HG02571 (cell line): ENCODE data around the gene SYNDIG1.

ENCODE experiments used
- ATAC-seq: cut with Tn5 transposase; IDR thresholded peaks from one replicate; pipeline ENCODE4 v1.9.1; 2021; ENCODE audit warnings: mild to moderate bottlenecking, moderate library complexity; ENCODE audit not compliant: unreplicated experiment

The SYNDIG1 gene

DNA sequence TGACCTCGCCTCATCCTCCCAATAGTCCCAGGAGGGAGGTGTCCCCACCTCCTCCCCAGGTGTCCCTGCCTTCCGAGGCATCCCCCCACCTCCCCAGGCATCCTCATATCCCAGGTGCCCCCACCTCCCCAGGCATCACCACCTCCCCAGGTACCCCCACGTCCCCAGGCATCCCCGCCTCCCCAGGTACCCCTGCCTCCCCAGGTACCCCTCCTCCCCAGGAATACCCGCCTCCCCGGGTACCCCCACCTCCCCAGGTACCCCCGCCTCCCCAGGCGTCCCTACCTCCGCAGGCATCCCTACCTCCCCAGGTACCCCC, 198.9 kb downstream of the SYNDIG1 start:
- no peak for ATAC-seq

DNA sequence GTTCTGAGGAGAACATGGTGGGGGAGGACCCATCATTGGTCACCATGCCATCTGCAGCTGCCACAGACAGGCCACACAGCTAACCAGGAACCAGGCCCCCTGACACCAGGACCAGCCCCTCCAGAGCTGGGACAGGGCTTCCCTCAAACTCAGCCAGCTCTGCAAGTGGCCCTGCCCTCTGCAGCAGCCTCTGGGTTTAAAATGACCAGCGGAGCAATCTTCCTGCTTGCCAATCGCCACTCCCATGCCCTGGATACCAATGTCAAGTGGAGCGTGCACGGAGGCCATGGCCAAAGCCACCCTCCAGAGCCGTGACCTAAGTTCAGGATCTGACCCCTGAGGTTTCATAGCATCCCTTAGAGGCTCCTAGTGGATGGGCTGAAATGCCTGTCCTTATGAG, 199.4 kb downstream of the SYNDIG1 start:
- no peak for ATAC-seq

- no peak for ATAC-seq
These were observed 200.3 kb downstream of the SYNDIG1 start for GRCh38 chr20:24669701-24670100.

GRCh38 chr20:24670341-24670872, 201.0 kb downstream of the SYNDIG1 start:
- no peak for ATAC-seq

DNA sequence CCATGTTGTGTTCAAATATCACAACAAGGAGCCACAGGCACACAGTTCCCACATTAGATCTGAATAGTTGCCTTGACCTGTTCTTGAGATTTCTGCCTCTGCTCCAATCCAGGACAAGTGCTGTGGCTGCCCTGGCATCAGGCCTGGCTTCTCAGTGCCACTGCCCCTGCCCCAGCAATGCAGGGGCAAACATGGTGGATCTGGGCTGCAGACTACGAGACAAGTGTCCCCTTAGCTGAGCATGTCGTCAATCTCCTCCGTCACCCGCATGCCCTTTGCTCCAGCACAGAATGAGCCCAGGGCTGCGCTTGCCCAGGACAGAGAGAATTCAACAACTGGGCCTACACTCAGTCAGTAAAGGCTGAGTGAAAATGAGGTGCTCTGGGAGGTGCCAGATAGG, 201.6 kb downstream of the SYNDIG1 start:
- ATAC-seq: no peak

- no peak for ATAC-seq
These were observed 202.9 kb downstream of the SYNDIG1 start for GRCh38 chr20:24672181-24672880.

- no peak for ATAC-seq
These were observed 203.7 kb downstream of the SYNDIG1 start for GRCh38 chr20:24672886-24673677.

- ATAC-seq: no peak
These were observed 204.5 kb downstream of the SYNDIG1 start for GRCh38 chr20:24673678-24674570.

GRCh38 chr20:24674921-24675605, 205.6 kb downstream of the SYNDIG1 start:
- no peak for ATAC-seq

- no peak for ATAC-seq
These were observed 206.4 kb downstream of the SYNDIG1 start for GRCh38 chr20:24675651-24676352.

DNA sequence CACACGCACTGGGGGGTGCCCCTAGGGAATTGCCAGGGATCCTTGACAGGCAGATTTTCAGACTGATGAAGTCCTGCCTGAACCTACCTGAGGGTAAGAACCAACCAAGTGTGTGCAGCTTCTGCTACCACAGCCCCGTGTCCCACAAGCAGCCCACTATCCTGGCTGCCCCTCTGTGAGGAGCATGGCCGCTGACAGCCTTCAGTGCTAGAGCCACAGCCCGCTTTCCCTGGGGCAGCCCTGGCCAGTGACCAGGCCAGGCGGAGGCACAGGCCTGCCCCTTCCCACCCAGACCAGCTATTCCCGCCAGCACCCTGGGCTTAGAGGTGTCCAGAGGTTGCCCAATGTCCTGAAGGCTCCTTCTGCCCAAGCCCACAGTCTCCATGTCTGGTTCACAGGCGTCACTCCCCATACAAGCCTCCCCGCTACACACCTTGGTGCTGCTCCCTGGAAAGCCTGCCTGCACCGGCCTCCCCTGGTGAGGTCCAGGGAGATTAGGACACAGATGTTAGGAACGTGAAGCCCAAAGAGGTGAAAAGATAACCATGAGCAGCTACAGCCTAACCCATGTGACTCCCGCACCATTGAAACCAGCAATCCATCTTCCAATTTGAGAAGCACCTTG, 207.0 kb downstream of the SYNDIG1 start:
- ATAC-seq: no peak

DNA sequence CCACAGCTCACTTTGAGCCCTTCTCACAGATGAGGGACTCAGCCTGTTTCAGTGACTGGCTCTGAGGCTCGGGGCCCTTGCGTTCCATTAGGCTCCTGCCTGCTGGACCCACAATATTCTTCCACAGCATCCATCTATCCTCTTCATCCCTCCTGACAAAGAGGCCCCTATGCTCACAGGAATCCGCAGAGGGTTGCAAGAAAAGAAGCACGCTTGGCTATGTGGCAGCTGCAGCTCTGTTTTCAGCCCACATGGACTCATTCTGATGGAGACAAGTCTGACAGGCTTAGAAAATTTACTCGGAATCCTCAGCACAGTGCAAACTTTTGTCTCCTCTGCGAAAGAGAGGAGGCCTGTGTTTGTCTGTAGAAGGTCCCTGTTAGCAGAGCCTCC, 207.5 kb downstream of the SYNDIG1 start:
- no peak for ATAC-seq

DNA sequence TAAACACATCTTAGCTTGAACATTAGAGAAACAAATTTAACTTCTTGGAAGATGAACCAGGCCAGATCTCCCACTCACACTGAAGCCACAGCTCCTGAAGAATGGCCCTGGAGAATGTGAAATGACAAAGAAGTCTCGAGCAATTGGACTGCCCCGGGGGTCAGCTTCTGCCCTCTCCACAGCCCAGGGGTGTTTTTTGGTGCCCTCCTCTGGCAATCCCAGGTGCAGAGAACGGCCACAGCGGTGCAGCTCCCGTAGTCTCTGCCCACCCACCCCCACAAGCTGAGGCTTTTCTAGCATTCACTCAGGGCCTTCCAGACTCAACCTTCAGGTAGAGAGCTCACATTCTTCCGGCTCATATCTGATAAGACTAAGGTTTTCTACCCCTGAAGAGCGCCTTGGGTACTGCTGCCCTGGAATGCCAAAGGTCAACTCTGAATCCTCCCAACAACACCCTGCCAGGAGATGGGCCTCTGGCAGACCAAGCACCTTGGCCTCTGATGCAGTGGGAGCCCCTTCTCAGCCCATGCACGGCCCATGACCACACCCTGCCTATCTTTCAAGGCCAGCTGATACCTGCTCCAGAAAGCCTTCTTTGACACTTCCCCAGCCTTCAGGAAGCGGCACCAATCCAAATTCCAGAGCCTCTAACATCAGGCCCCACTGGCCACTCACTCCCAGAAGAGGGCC, 208.3 kb downstream of the SYNDIG1 start:
- ATAC-seq: no peak

DNA sequence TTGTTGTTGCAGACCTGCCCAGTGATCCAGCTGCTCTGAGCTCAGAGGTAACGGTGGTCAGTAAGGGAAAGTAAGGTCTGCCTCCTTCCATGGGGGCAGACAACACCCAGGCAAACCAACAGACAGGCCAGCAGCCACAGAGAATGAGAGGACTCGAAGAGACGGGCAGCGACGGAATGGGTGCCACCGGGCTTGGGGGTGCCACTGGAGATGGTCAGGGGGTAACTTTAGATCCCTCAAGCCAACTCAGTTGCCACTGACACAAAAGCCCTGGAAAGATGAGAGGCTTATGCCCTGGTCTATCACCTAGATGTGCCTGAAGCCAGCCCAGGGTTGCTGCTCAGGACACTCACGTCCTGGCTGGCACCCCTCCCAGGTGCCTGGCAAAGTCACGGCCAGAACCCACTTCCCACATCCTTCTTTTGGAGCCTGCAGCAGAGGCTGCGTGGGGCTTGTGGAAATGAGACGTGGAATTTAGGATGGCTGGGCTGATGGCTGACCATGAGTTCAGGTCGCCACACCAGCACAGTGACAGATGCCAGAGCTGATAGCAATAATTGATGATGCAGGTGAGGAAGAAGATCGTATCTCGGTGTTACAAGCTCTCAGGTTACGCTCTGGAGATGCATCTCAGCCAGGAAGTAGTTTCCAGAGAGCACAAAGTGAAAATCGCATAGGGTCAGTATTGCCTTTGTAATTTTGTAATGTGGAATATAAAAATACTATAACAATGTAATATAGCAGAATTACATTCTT, 209.1 kb downstream of the SYNDIG1 start:
- no peak for ATAC-seq

DNA sequence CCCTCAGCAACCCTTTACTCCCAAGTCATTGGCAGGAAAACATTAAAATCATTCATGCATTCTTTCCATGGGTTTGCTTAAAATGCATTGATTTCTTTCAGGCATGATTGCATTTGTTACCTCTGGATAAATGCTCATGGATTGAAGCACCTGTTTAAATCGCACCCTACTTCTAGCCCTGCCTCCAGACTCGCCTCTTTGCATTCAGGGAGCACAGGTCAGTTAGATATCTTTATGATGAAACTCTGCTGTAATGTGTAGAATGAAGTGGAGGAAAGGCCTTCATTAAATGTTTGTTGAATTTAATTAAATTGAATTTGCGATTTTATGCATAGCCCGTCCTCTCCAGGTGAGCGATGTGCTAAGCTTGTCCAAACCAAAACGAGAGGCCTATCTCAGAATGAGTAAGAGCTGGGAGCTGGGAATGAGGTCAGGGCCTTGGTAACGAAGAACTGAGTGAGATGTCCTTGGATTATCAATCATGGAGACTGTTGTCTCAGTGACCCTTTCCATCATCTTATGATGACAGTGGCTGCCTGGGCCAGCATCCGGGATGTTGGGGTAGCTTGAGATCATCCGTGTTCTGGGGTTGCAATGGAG, 210.1 kb downstream of the SYNDIG1 start:
- no peak for ATAC-seq

DNA sequence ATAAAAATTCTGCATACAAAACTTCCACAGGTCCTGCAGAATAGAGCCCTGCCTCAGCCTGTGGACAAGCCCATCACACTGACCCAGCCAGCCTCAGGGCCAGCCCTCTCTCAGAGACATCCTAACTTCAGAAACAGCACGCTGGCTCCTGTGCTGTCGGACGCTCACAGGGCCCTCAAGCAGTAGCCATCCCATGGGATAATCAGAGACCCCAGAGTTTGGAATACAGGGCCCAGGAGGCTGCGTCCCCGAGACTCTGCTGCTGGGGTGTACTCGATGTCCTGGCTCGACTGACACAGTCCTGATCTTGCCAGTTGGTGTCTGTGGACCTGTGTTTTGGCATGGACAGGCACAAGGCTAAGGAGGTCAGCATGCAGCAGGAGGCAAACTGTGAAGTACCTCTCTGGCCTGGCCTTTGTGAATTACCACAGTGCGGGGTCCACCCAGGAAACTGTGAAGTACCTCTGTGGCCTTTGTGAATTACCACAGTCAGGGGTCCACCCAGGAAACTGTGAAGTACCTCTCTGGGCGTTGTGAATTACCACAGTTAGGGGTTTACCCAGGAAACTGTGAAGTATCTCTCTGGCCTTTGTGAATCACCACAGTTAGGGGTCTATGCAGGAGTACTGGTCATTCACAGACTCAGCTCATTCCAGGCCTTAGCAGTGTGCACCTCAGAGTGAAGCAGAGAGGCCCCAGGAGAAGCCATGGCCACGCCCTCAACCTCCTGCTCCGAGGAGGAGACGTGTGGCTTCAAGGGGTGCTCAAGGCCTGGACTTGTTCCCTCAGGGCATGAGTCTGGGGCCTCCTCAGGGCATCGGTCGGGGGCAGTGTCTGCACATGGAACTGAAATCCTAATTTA, 212.4 kb downstream of the SYNDIG1 start:
- no peak for ATAC-seq

DNA sequence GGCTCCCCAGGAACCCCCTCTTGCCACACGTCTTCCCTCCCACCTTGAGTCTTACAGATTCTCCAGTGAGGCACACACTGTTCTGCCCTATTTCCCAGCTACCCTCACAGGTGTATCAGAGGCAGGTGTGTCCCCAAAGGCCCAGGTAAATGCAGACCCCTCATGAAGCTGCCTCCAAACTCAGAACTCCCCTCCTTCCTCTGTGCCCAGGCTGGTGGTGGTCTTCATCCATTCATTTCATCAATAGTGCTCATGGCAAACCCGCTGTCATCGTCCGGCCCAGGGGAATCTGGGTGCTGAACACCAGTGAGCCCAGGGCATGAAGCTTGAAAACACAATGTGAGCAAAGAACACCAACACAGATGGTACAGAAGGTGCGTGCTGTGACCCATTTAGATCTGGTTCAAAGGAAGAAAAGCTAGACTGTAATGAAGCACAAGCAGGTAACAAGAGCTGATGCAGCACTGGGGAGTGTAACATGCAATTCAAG, 213.1 kb downstream of the SYNDIG1 start:
- no peak for ATAC-seq
